SK-N-MC (cell line): ENCODE data around the gene FAM181A.

Source experiments
- DNase-seq: peaks from one replicate; pipeline ENCODE4 v3.0.0-alpha.2; 2011; ENCODE audit warnings: low read depth, low spot score
- H3K27ac ChIP-seq: fragments of 200-600 bp; sonication (generic); 2 replicates; pipeline ENCODE4 v1.5.1; 2016; ENCODE audit warnings: mixed run types
- H3K36me3 ChIP-seq: fragments of 200-600 bp; sonication (generic); 2 replicates; pipeline ENCODE4 v1.6.1; 2017; ENCODE audit warnings: antibody characterized with exemption, low read length, mixed read lengths; ENCODE audit not compliant: insufficient read depth
- H3K4me3 ChIP-seq: fragments of 200-600 bp; sonication (generic); 2 replicates; pipeline ENCODE4 v1.5.1; 2016
- H3K9ac ChIP-seq: fragments of 200-600 bp; sonication (generic); 2 replicates; pipeline ENCODE4 v1.8.0; 2017; ENCODE audit warnings: mixed run types, mixed read lengths; ENCODE audit not compliant: insufficient read length
- H3K9me3 ChIP-seq: fragments of 200-600 bp; sonication (generic); 2 replicates; pipeline ENCODE4 v1.6.1; 2017; ENCODE audit warnings: low read depth, mild to moderate bottlenecking, antibody characterized with exemption, low read length, moderate library complexity, mixed read lengths
- EZH2 ChIP-seq: fragments of 200-600 bp; sonication (generic); IDR thresholded peaks from one replicate; pipeline ENCODE4 v1.6.1; 2017; ENCODE audit warnings: antibody characterized with exemption
- FOXP2 ChIP-seq: optimal IDR thresholded peaks from 2 replicates; pipeline ENCODE3; 2011; ENCODE audit warnings: mild to moderate bottlenecking, moderate library complexity; ENCODE audit not compliant: insufficient read depth; ENCODE audit errors: extremely low read length, control extremely low read depth
- POLR2AphosphoS5 ChIP-seq: IDR thresholded peaks from 2 replicates; pipeline ENCODE4 v1.6.1; 2012; ENCODE audit warnings: mild to moderate bottlenecking, low read depth, low read length, borderline replicate concordance

FAM181A gene

GRCh38 chr14:93925374-93925895 lies 1.7 kb upstream of the FAM181A start:
- Histone ChIP-seq H3K4me3 (no peak overlapping the region), H3K36me3 (no peaks in the 10 kb centered on the region), H3K9ac (no peak overlapping the region), H3K27ac (no peak overlapping the region), H3K9me3 (no peaks in the 10 kb centered on the region)
- TF ChIP-seq POLR2AphosphoS5: no peak
- no peak for TF ChIP-seq EZH2
- TF ChIP-seq FOXP2: no peak
- DNase-seq: no peak

DNA sequence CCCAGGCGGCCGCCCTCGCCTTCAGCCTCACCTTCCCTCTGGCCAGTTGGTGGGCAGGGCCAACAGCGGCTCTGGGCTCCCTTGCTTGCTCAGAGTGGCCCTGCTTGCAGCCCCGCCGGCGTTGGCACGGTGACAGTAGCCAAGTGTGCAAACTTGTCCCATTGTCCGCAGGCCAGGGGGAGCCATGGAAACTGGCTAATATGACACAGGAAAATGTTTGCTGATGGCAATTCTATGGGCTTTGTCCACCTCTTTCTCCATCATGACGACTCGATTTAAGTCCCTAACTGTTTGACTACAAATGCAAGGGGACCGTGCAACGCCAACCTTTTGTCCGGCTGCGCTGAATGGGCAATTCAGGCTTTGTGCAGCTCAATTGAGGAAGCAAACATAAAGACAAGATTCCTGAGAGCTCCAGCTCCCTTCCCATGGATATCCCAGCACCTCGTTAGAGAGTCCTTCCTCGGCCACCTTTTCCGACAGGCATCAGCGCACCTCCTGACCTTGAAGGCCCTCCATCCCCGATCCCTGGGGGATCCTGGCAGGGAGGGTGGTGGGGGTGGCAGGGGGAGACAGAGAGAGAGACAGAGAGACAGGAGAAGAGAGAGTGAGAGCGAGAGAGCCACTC lies 785 bp upstream of the FAM181A start:
- Histone ChIP-seq H3K36me3 (no peaks in the 10 kb centered on the region), H3K27ac (no peak overlapping the region), H3K9ac (no peak overlapping the region), H3K4me3 (no peak overlapping the region), H3K9me3 (no peaks in the 10 kb centered on the region)
- no peak for TF ChIP-seq FOXP2
- TF ChIP-seq EZH2: no peak
- no peak for TF ChIP-seq POLR2AphosphoS5
- no peak for DNase-seq

DNA sequence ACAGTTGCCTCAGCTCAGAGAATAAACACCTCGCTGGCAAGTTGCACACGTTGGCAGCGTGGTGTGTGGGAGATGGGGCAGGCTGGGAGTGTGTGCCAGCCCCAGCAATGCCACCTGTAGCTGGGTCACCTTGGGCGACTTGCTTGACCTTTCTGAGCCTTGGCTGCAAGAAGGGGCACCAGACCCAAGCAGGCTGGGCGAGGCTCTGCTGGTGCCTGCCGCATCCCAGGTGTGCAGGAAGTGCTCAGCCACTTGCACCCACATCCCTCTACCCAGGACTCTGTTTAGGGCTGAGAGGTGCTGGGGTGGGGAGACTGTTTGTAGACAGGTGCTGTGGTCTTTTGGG lies 629 bp downstream of the FAM181A start:
- Histone ChIP-seq H3K4me3 (no peak overlapping the region), H3K27ac (no peak overlapping the region)
- TF ChIP-seq EZH2 (no peak), POLR2AphosphoS5 (no peak)

DNA sequence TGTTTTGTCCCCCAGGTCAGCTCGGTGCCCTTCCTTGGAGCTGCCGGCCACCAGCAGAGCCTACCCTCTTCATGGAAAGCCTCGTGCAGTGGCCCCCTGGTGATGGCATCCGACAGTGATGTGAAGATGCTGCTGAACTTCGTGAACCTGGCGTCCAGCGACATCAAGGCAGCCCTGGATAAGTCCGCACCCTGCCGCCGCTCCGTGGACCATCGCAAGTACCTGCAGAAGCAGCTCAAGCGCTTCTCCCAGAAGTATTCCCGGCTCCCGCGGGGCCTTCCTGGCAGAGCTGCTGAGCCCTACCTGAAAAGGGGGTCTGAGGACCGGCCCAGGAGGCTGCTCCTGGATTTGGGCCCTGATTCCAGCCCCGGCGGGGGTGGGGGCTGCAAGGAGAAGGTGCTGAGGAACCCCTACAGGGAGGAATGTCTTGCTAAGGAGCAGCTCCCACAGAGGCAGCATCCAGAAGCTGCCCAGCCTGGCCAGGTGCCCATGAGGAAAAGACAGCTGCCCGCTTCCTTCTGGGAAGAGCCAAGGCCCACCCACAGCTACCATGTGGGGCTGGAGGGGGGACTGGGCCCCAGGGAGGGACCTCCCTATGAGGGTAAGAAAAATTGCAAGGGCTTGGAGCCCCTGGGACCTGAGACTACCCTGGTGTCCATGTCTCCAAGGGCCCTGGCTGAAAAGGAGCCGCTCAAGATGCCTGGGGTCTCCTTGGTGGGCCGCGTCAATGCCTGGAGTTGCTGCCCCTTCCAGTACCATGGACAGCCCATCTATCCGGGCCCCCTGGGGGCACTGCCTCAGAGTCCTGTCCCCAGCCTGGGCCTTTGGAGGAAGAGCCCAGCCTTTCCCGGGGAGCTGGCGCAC lies 1.3 kb downstream of the FAM181A start:
- H3K9me3 ChIP-seq: no peaks in the 10 kb centered on the region

More for the DNA sequence above, 629 bp downstream of the FAM181A start:
- no peaks in the 10 kb centered on the region for H3K36me3 ChIP-seq
- no peak for DNase-seq
- H3K9me3 ChIP-seq: no peaks in the 10 kb centered on the region
- no peak overlapping the region for H3K9ac ChIP-seq

GRCh38 chr14:93929048-93929535 lies 1.9 kb downstream of the FAM181A start:
- Histone ChIP-seq H3K9ac (no peak overlapping the region), H3K9me3 (no peaks in the 10 kb centered on the region), H3K27ac (no peak overlapping the region), H3K36me3 (no peaks in the 10 kb centered on the region), H3K4me3 (no peak overlapping the region)
- TF ChIP-seq POLR2AphosphoS5 (no peak), FOXP2 (no peak), EZH2 (no peak)
- no peak for DNase-seq

More for the DNA sequence above, 1.3 kb downstream of the FAM181A start:
- H3K9ac ChIP-seq: no peak overlapping the region
- DNase-seq: no peak
- no peak overlapping the region for H3K27ac ChIP-seq
- H3K4me3 ChIP-seq: no peak overlapping the region
- H3K36me3 ChIP-seq: no peaks in the 10 kb centered on the region
- TF ChIP-seq EZH2: no peak
- TF ChIP-seq FOXP2: no peak
- TF ChIP-seq POLR2AphosphoS5: no peak

DNA sequence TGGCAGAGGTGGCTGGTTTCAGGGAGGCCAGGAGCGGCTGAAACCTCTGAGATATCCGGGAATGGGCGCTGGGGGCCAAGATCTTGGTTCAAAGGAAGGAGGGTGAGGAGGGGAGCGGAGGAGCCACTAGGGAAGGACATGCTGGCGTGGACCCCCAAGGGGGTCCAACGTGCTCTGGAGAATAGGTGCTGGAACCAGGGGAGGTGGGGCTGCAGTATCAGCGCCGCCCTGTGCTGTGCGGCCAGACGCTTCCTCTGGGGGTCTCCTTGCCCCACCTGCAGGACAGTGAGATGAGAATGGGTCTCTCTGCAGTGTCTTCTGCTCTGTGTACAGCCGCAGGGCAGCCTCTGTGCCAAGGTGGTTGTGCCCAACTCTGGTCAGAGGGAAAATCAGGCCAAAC lies 2.5 kb downstream of the FAM181A start:
- H3K36me3 ChIP-seq: no peaks in the 10 kb centered on the region
- no peak for TF ChIP-seq EZH2
- TF ChIP-seq POLR2AphosphoS5: no peak
- TF ChIP-seq FOXP2: no peak
- no peak for DNase-seq
- H3K9me3 ChIP-seq: no peaks in the 10 kb centered on the region
- no peak overlapping the region for H3K4me3 ChIP-seq
- no peak overlapping the region for H3K27ac ChIP-seq
- no peak overlapping the region for H3K9ac ChIP-seq

GRCh38 chr14:93930296-93930988 lies 3.3 kb downstream of the FAM181A start:
- Histone ChIP-seq H3K36me3 (no peaks in the 10 kb centered on the region), H3K9ac (no peak overlapping the region), H3K27ac (no peak overlapping the region), H3K9me3 (no peaks in the 10 kb centered on the region), H3K4me3 (no peak overlapping the region)
- no peak for DNase-seq
- TF ChIP-seq FOXP2 (no peak), EZH2 (no peak)

GRCh38 chr14:93930989-93931307 lies 3.8 kb downstream of the FAM181A start:
- Histone ChIP-seq H3K9ac (no peak overlapping the region), H3K27ac (no peak overlapping the region), H3K9me3 (no peaks in the 10 kb centered on the region), H3K36me3 (no peaks in the 10 kb centered on the region), H3K4me3 (no peak overlapping the region)
- TF ChIP-seq EZH2 (no peak), FOXP2 (no peak), POLR2AphosphoS5 (no peak)
- no peak for DNase-seq
